ENCODE data around the gene ZDHHC8. TPM values are rescaled to one million over a fixed set of nuclear protein-coding genes. Genes with fewer than 3 reads are reported as not detected.
A peak's percentile ranks its signal among the peaks of the same experiment; 100 is the strongest.

Gene ZDHHC8
- total RNA-seq, 3 donors from 2014 or later (not counting 1 experiment from before 2014, with no cell fraction given) = 64.0 to 75.6 (median 65.3) TPM

DNA sequence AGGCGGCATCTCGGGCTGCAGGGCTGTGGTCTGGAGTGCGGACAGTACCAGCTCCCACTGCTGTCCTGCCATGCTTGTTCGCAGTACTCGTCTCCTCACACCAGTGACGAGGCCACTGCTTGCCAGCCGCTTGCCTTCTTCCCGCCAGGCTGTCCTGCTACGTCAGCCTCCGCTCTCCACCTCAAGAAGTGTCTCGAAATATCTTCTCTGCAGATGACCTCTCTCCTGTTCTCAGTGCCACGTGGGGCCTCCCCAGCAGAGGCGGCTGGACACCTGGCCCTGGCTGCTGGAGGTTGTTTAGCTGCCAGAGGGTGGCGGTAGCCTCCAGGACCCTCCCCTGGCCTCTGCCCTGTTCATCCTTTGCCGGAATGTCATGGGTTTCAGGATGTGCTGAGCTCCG lies 22.3 kb downstream of the ZDHHC8 start:
- Histone ChIP-seq H3K4me1 (ENCODE audit: control insufficient read depth, insufficient read depth, low read length) (peaks cover 21% of the 10 kb centered on the region), H3K4me3 (ENCODE audit: low read length) (no peak overlapping the region), H3K27me3 (ENCODE audit: control insufficient read depth, insufficient read depth, low read length) (peaks cover 4% of the 10 kb centered on the region), H3K9me3 (ENCODE audit: control insufficient read depth, insufficient read depth, low read length) (no peaks in the 10 kb centered on the region), H3K36me3 (ENCODE audit: control insufficient read depth, insufficient read depth, low read length) (no peaks in the 10 kb centered on the region), H3K27ac (ENCODE audit: low read length) (no peak overlapping the region)
- TF ChIP-seq, protein P1, sequence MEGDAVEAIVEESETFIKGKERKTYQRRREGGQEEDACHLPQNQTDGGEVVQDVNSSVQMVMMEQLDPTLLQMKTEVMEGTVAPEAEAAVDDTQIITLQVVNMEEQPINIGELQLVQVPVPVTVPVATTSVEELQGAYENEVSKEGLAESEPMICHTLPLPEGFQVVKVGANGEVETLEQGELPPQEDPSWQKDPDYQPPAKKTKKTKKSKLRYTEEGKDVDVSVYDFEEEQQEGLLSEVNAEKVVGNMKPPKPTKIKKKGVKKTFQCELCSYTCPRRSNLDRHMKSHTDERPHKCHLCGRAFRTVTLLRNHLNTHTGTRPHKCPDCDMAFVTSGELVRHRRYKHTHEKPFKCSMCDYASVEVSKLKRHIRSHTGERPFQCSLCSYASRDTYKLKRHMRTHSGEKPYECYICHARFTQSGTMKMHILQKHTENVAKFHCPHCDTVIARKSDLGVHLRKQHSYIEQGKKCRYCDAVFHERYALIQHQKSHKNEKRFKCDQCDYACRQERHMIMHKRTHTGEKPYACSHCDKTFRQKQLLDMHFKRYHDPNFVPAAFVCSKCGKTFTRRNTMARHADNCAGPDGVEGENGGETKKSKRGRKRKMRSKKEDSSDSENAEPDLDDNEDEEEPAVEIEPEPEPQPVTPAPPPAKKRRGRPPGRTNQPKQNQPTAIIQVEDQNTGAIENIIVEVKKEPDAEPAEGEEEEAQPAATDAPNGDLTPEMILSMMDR (IDR thresholded peaks at IDR 0.05) = no peak
- Mint-ChIP-seq H3K27me3 (ENCODE audit: low read depth in 2 of 2) (no peaks in the 10 kb centered on the region), H3K9me3 (no peaks in the 10 kb centered on the region), H3K4me1 (peaks cover 0 to 4% of the 10 kb centered on the region in 2 donors), H3K27ac (no peak overlapping the region), H3K36me3 (no peaks in the 10 kb centered on the region), H3K4me3 (no peak overlapping the region)
- ATAC-seq (no peak), DNase-seq (no peak)
- intact Hi-C loops (cut with micrococcal nuclease) = no loop called here
- 87% methylated on average over 16 of the region's 16 CpGs for WGBS (ENCODE audit: insufficient coverage)

GRCh38 chr22:20154602-20155187 lies 23.1 kb downstream of the ZDHHC8 start:
- 68% methylated on average over 14 of the region's 14 CpGs for WGBS (ENCODE audit: insufficient coverage)
- Histone ChIP-seq H3K4me3 (ENCODE audit: low read length) (no peak overlapping the region), H3K27ac (ENCODE audit: low read length) (no peak overlapping the region), H3K4me1 (ENCODE audit: control insufficient read depth, insufficient read depth, low read length) (peaks cover 21% of the 10 kb centered on the region), H3K27me3 (ENCODE audit: control insufficient read depth, insufficient read depth, low read length) (peaks cover 4% of the 10 kb centered on the region), H3K9me3 (ENCODE audit: control insufficient read depth, insufficient read depth, low read length) (no peaks in the 10 kb centered on the region), H3K36me3 (ENCODE audit: control insufficient read depth, insufficient read depth, low read length) (no peaks in the 10 kb centered on the region)
- ATAC-seq (no peak), DNase-seq (no peak)
- no peaks in the 10 kb centered on the region for H3K9me3 Mint-ChIP-seq
- TF ChIP-seq, protein P1 (IDR thresholded peaks at IDR 0.05) = no peak
- intact Hi-C loops (cut with micrococcal nuclease) = loop anchor here (5.0 kb wide), 1 partner anchor 303 kb away; no protein-coding TSS in a partner anchor
- no peaks in the 10 kb centered on the region for H3K36me3 Mint-ChIP-seq
- peaks cover 0 to 4% of the 10 kb centered on the region in 2 donors for H3K4me1 Mint-ChIP-seq
- no peaks in the 10 kb centered on the region for H3K27me3 Mint-ChIP-seq (ENCODE audit: low read depth in 2 of 2)
- H3K27ac Mint-ChIP-seq = no peak overlapping the region
- H3K4me3 Mint-ChIP-seq = no peak overlapping the region

DNA sequence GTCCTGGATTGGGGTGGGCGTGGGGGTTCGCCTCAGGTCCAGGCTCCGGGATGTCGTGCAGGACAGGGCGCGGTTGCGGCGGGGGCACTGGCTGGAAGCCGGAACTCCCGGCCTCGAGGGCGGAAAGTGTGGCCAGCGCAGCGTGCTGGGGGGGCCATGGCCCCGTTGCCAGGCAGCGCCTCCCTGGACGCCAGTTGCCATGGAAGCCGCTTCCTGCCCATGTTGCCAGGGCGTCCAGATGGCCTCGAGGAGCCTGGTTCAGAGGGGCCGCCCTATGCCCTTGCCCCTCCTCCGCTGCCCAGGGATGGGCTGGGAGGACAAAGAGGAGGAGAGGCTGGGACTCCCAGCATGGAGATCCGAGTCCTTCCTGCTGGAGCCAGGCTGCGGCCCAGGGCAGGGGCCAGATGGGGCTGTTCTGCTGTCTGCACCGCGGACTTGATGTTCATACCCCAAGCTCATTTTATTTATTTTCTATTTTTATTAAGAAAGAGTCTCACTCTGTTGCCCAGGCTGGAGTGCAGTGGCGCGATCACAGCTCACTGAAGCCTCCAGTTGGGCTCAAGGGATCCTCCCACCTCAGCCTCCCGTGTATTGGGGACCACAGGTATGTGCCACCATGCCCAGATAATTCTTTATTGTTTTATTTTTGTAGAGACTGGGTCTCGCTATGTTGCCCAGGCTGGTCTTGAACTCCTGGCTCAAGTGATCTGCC lies 23.9 kb downstream of the ZDHHC8 start:
- Mint-ChIP-seq H3K36me3 (no peaks in the 10 kb centered on the region), H3K27me3 (ENCODE audit: low read depth in 2 of 2) (peaks cover 0 to 4% of the 10 kb centered on the region in 2 donors), H3K4me3 (no peak overlapping the region), H3K9me3 (no peaks in the 10 kb centered on the region), H3K4me1 (peaks cover 0 to 4% of the 10 kb centered on the region in 2 donors), H3K27ac (no peak overlapping the region)
- no peaks in the 10 kb centered on the region for H3K36me3 ChIP-seq (ENCODE audit: control insufficient read depth, insufficient read depth, low read length)
- intact Hi-C loops (cut with micrococcal nuclease) = loop anchor here (5.0 kb wide), 1 partner anchor 302 kb away; no protein-coding TSS in a partner anchor
- no peak overlapping the region for H3K4me3 ChIP-seq (ENCODE audit: low read length)
- H3K4me1 ChIP-seq (ENCODE audit: control insufficient read depth, insufficient read depth, low read length) = peaks cover 21% of the 10 kb centered on the region
- H3K27ac ChIP-seq (ENCODE audit: low read length) = no peak overlapping the region
- TF ChIP-seq, protein P1 (IDR thresholded peaks at IDR 0.05) = no peak
- ATAC-seq (peak in 1 of 3 donors; percentile 34), DNase-seq (peak in 1 of 2 donors; percentile 40)
- 51% methylated on average over 30 of the region's 30 CpGs for WGBS (ENCODE audit: insufficient coverage)
- no peaks in the 10 kb centered on the region for H3K9me3 ChIP-seq (ENCODE audit: control insufficient read depth, insufficient read depth, low read length)
- H3K27me3 ChIP-seq (ENCODE audit: control insufficient read depth, insufficient read depth, low read length) = peaks cover 4% of the 10 kb centered on the region
